GM12878 (cell line): Measurements from ENCODE around the gene FUBP1. TPM values are rescaled to one million over a fixed set of nuclear protein-coding genes. Genes with fewer than 3 reads are reported as not detected.

ENCODE experiments used
- ATAC-seq: fragments of 200-7000 bp; cut with Tn5 transposase; 3 replicates; pipeline ENCODE4 v1.9.1; 2020; ENCODE audit warnings: mild to moderate bottlenecking, moderate library complexity
- BruUV-seq: library from RNA; stranded (reverse); fragments of 400-500 nt; replicated peaks from 2 replicates; lab custom pipeline; 2021; lab: Mats Ljungman, UMichigan
- CTCF ChIA-PET: fragments of 300-600 bp; sonication (Branson Sonifier 250); formaldehyde crosslinking; extraction: SDS; loops from one replicate; lab custom pipeline; 2021; ENCODE audit warnings: inconsistent platforms; lab: Yijun Ruan, JAX
- POLR2A ChIA-PET: fragments of 350-600 bp; formaldehyde crosslinking; extraction: SDS; loops from one replicate; lab custom pipeline; 2021; ENCODE audit warnings: inconsistent platforms; lab: Charles Lee
- RAD21 ChIA-PET: fragments of 300-600 bp; sonication (Branson Sonifier 250); formaldehyde crosslinking; loops from one replicate; lab custom pipeline; 2023; ENCODE audit warnings: antibody characterized with exemption; ENCODE audit not compliant: unreplicated experiment; lab: Charles Lee
- SMC1A ChIA-PET: fragments of 300-600 bp; sonication (Branson Sonifier 250); formaldehyde crosslinking; loops from one replicate; lab custom pipeline; 2023; ENCODE audit not compliant: unreplicated experiment, uncharacterized antibody; lab: Charles Lee
- DNase-seq: peaks from one replicate; pipeline ENCODE4 v3.0.0-alpha.2; 2011; ENCODE audit warnings: low read depth, low spot score
- FAIRE-seq: peaks from 3 replicates; lab custom pipeline; 2011; peaks lifted over from hg19 to GRCh38; lab: Jason Lieb, UNC
- H2AFZ ChIP-seq: 2 replicates; pipeline ENCODE4 v1.6.0; 2011; ENCODE audit warnings: low read depth, low read length, control low read depth; ENCODE audit not compliant: control insufficient read depth
- H3K27ac ChIP-seq: 2 replicates; pipeline ENCODE4 v1.5.1; 2011; ENCODE audit warnings: control low read depth; ENCODE audit not compliant: control insufficient read depth, insufficient read depth
- H3K27me3 ChIP-seq, 2 experiments: replicated peaks in 1 of 2; 2 replicates each; pipeline versions ENCODE4 v1.6.0 to v1.6.1; 2011; ENCODE audit warnings: low read length in 1 of 2; ENCODE audit not compliant: control insufficient read depth in 2 of 2, insufficient read depth in 2 of 2
- H3K36me3 ChIP-seq, 2 experiments: 2 replicates each; pipeline ENCODE4 v1.5.1; 2011; ENCODE audit warnings: low read length in 1 of 2; ENCODE audit not compliant: control insufficient read depth in 2 of 2, insufficient read depth in 2 of 2
- H3K4me1 ChIP-seq: 2 replicates; pipeline ENCODE4 v1.6.1; 2011; ENCODE audit warnings: mild to moderate bottlenecking, low read length, moderate library complexity, mixed read lengths; ENCODE audit not compliant: control insufficient read depth, insufficient read depth
- H3K4me2 ChIP-seq: 2 replicates; pipeline ENCODE4 v1.6.0; 2011; ENCODE audit warnings: control low read depth; ENCODE audit not compliant: control insufficient read depth, insufficient read depth
- H3K4me3 ChIP-seq: fragments of 200-600 bp; sonication (generic); 2 replicates; pipeline ENCODE4 v1.5.1; 2016
- H3K79me2 ChIP-seq: 2 replicates; pipeline ENCODE4 v1.6.0; 2011; ENCODE audit warnings: low read length; ENCODE audit not compliant: control insufficient read depth, insufficient read depth
- H3K9ac ChIP-seq: 2 replicates; pipeline ENCODE4 v1.8.0; 2011; ENCODE audit warnings: low read length, control low read depth, mixed read lengths; ENCODE audit not compliant: control insufficient read depth, insufficient read depth
- H3K9me3 ChIP-seq: replicated peaks from 3 replicates; pipeline ENCODE4 v1.5.1; 2011; ENCODE audit warnings: mild to moderate bottlenecking, low read length; ENCODE audit not compliant: control insufficient read depth, insufficient read depth
- H4K20me1 ChIP-seq: 2 replicates; pipeline ENCODE4 v1.6.0; 2011; ENCODE audit not compliant: control insufficient read depth, insufficient read depth
- BMI1 ChIP-seq: fragments of 450-650 bp; IDR thresholded peaks from 2 replicates; pipeline ENCODE4 v1.6.1; 2016; ENCODE audit warnings: mild to moderate bottlenecking, moderate library complexity, borderline replicate concordance
- CEBPB ChIP-seq, 2 experiments: fragments of 150-350 bp in 1 of 2; IDR thresholded peaks; 2 replicates each; pipeline ENCODE4 v1.6.1; 2012 to 2014; ENCODE audit warnings: low read depth in 2 of 2, low read length in 2 of 2, borderline replicate concordance in 1 of 2, inconsistent platforms in 1 of 2
- CREB1 ChIP-seq: IDR thresholded peaks from 2 replicates; pipeline ENCODE4 v1.6.1; 2012; ENCODE audit warnings: low read depth, mild to moderate bottlenecking, inconsistent platforms
- IKZF2 ChIP-seq, 2 experiments: fragments of 450-650 bp; IDR thresholded peaks; 2 replicates each; pipeline ENCODE4 v1.6.1; 2017; ENCODE audit warnings: mild to moderate bottlenecking in 2 of 2, moderate library complexity in 2 of 2
- MEF2A ChIP-seq: IDR thresholded peaks from 2 replicates; pipeline ENCODE4 v1.6.1; 2011; ENCODE audit warnings: low read depth, mild to moderate bottlenecking, low read length, moderate library complexity; ENCODE audit not compliant: insufficient read depth
- RAD51 ChIP-seq: fragments of 450-650 bp; IDR thresholded peaks from 2 replicates; pipeline ENCODE4 v1.6.1; 2016; ENCODE audit warnings: moderate library complexity, mild to moderate bottlenecking, inconsistent platforms
- RBBP5 ChIP-seq: fragments of 200-600 bp; sonication (generic); conservative IDR thresholded peaks from 2 replicates; pipeline ENCODE4 v1.6.1; 2016
- SIX5 ChIP-seq: IDR thresholded peaks from 2 replicates; pipeline ENCODE4 v1.6.1; 2011; ENCODE audit warnings: mild to moderate bottlenecking, low read depth, low read length, moderate library complexity; ENCODE audit not compliant: severe bottlenecking
- SPI1 ChIP-seq: IDR thresholded peaks from 2 replicates; pipeline ENCODE4 v1.6.1; 2011; ENCODE audit warnings: low read depth, mild to moderate bottlenecking, low read length, moderate library complexity, borderline replicate concordance; ENCODE audit not compliant: insufficient read depth
- TCF7 ChIP-seq: IDR thresholded peaks from 2 replicates; pipeline ENCODE4 v1.6.1; 2014; ENCODE audit warnings: antibody characterized with exemption, borderline replicate concordance
- YY1 ChIP-seq: IDR thresholded peaks from 2 replicates; pipeline ENCODE4 v1.6.1; 2011; ENCODE audit warnings: low read depth, mild to moderate bottlenecking, low read length
- ZNF207 ChIP-seq: fragments of 450-650 bp; IDR thresholded peaks from 2 replicates; pipeline ENCODE4 v1.6.1; 2014; ENCODE audit warnings: antibody characterized with exemption, mild to moderate bottlenecking, borderline replicate concordance
- ZNF274 ChIP-seq: IDR thresholded peaks from one replicate; pipeline ENCODE4 v1.8.0; 2011; ENCODE audit not compliant: insufficient read length, insufficient read depth
- WGBS: methylation state at CpG from one replicate; pipeline ENCODE4 v1.1.6; 2016; ENCODE audit warnings: low lambda C conversion rate; ENCODE audit not compliant: insufficient replicate concordance, insufficient coverage; ENCODE audit errors: missing lambda C conversion rate; 5-methylcytosine and 5-hydroxymethylcytosine counted together
- in situ Hi-C: fragments of 300-500 bp; cut with MboI; formaldehyde crosslinking; loops from 9 replicates; pipeline ENCODE4 v1.14.3; 2018; ENCODE audit warnings: mixed read lengths
- intact Hi-C: fragments of 100-400 bp; cut with micrococcal nuclease; formaldehyde crosslinking; loops from one replicate; pipeline ENCODE4 v1.14.2; 2022; ENCODE audit not compliant: unreplicated experiment
- polyA plus RNA-seq, 11 experiments: library from polyadenylated mRNA; depleted of rRNA in 4 of 11; unstranded in 6 of 11; stranded (reverse) in 5 of 11; fragments of >200 nt; fragmentation: Nextera tagmentation in 4 of 11; fragmentation: Illumina TruSeq in 1 of 11; extraction: Ambion mirVana in 4 of 11; extraction: Trizol in 1 of 11; gene quantifications; 1 replicate in 1 of 11; 2 replicates in 10 of 11; pipeline versions ENCODE4 v1.2.1 to v1.2.3, GENCODE V29; 2011 to 2016; ENCODE audit warnings: inconsistent platforms in 2 of 11, missing spikeins in 2 of 11, low read depth in 1 of 11
- total RNA-seq, 4 experiments: library from RNA; depleted of rRNA in 3 of 4; stranded (reverse); fragments of >200 nt in 3 of 4; fragmentation: Illumina TruSeq in 1 of 4; extraction: Trizol in 1 of 4; gene quantifications; 2 replicates each; pipeline versions ENCODE4 v1.2.1 to v1.2.3, GENCODE V29; 2013 to 2021
- TF ChIP-seq, protein P1 (sequence below): IDR thresholded peaks from 2 replicates; pipeline ENCODE4 v1.6.1; 2011; ENCODE audit warnings: mild to moderate bottlenecking, low read depth, low read length, moderate library complexity; ENCODE audit not compliant: insufficient replicate concordance
- TF ChIP-seq, protein P2 (sequence below): fragments of 450-650 bp; IDR thresholded peaks from 2 replicates; pipeline ENCODE4 v1.6.1; 2018; ENCODE audit warnings: mild to moderate bottlenecking, low read depth, moderate library complexity; ENCODE audit not compliant: partially characterized antibody

The FUBP1 gene
- total and polyA plus RNA-seq, 10 of the 15 experiments (the other 5 are each of a cell fraction or from before 2014, with no cell fraction given): 110 to 343 (median 191) TPM

DNA sequence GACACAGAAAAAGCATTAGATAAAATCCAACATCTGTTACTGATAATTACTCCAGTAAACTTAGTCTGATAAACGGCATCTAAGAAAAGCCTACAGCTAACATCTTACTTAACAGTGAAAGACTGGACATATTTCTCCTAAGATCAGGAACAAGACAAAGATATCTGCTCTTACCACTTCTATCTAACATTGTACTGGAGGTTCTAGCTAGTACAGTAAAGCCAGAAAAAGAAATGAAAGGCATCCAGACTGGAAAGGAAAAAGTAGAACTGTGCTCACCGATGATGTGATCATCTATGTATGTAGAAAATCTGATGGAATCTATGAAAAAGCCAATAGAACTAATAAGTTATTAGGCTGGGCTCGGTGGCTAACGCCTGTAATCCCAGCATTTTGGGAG lies 68.8 kb downstream of the FUBP1 start:
- ATAC-seq: no peak
- CTCF ChIA-PET: interaction anchor here (0.6 kb wide), 1 partner anchor 1943 kb away, joined by 3 read pairs; no protein-coding TSS in a partner anchor
- WGBS: 96% methylated on average over 4 of the region's 4 CpGs

More for the DNA sequence above, 68.8 kb downstream of the FUBP1 start:
- no TSS peak for BruUV-seq
- POLR2A ChIA-PET: no interaction called here
- Histone ChIP-seq H3K79me2 (no peaks in the 10 kb centered on the region), H3K9me3 (no peaks in the 10 kb centered on the region), H2AFZ (no peak overlapping the region), H3K9ac (no peak overlapping the region), H4K20me1 (no peaks in the 10 kb centered on the region), H3K4me1 (no peaks in the 10 kb centered on the region), H3K36me3 (no peaks in the 10 kb centered on the region), H3K4me3 (no peak overlapping the region), H3K27ac (no peak overlapping the region), H3K4me2 (no peak overlapping the region), H3K27me3 (no peaks in the 10 kb centered on the region)
- RAD21 ChIA-PET: no interaction called here
- no peak for FAIRE-seq
- SMC1A ChIA-PET: no interaction called here
- TF ChIP-seq SPI1 (no peak), MEF2A (no peak), BMI1 (no peak), SIX5 (no peak), YY1 (no peak), ZNF274 (no peak), IKZF2 (IDR thresholded peaks at IDR 0.05) (no peak), CREB1 (no peak), TCF7 (no peak), RBBP5 (no peak), ZNF207 (no peak), CEBPB (IDR thresholded peaks at IDR 0.05; ENCODE audit: borderline replicate concordance in 1 of 2, low read depth in 2 of 2, low read length in 2 of 2) (no peak), RAD51 (no peak)
- TF ChIP-seq, protein P1, sequence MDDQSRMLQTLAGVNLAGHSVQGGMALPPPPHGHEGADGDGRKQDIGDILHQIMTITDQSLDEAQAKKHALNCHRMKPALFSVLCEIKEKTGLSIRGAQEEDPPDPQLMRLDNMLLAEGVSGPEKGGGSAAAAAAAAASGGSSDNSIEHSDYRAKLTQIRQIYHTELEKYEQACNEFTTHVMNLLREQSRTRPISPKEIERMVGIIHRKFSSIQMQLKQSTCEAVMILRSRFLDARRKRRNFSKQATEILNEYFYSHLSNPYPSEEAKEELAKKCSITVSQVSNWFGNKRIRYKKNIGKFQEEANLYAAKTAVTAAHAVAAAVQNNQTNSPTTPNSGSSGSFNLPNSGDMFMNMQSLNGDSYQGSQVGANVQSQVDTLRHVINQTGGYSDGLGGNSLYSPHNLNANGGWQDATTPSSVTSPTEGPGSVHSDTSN: no peak
- TF ChIP-seq, protein P2, sequence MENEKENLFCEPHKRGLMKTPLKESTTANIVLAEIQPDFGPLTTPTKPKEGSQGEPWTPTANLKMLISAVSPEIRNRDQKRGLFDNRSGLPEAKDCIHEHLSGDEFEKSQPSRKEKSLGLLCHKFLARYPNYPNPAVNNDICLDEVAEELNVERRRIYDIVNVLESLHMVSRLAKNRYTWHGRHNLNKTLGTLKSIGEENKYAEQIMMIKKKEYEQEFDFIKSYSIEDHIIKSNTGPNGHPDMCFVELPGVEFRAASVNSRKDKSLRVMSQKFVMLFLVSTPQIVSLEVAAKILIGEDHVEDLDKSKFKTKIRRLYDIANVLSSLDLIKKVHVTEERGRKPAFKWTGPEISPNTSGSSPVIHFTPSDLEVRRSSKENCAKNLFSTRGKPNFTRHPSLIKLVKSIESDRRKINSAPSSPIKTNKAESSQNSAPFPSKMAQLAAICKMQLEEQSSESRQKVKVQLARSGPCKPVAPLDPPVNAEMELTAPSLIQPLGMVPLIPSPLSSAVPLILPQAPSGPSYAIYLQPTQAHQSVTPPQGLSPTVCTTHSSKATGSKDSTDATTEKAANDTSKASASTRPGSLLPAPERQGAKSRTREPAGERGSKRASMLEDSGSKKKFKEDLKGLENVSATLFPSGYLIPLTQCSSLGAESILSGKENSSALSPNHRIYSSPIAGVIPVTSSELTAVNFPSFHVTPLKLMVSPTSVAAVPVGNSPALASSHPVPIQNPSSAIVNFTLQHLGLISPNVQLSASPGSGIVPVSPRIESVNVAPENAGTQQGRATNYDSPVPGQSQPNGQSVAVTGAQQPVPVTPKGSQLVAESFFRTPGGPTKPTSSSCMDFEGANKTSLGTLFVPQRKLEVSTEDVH: no peak
- intact Hi-C loops: no loop called here
- no peak for DNase-seq
- in situ Hi-C loops: no loop called here
